Smooth muscle cell of bladder (primary cell): ENCODE results near the gene MET. TPM values are rescaled to one million over a fixed set of nuclear protein-coding genes. Genes with fewer than 3 reads are reported as not detected.

ENCODE experiments used
- total RNA-seq: library from RNA; depleted of rRNA; stranded (reverse); fragments of >200 nt; gene quantifications from 2 replicates; pipeline ENCODE4 v1.2.3, GENCODE V29; 2014

The MET gene
- 5.5 and 12.9 TPM in 2 replicates for total RNA-seq

GRCh38 chr7:116671681-116672595 is at the start of gene MET:
MET (plus strand) TSS chr7:116672196; CDS start chr7:116699085, 26,889 bp downstream.

Other genes with a start within 250 kb of the MET start
- gene CAV2, start 172.5 kb upstream of the MET start, total RNA-seq, result 43.8 and 47.8 TPM in 2 replicates
- 150 and 234 TPM in 2 replicates for gene CAV1, start 147.2 kb upstream of the MET start, total RNA-seq
- 81.8 and 131 TPM in 2 replicates for gene CAPZA2, start 190.4 kb downstream of the MET start, total RNA-seq